COLO668 (cell line): ENCODE results near the gene IQCB1.
"Not testable (repeated sequence)": the region's sequence is repeated elsewhere in the genome, so short reads cannot be mapped to it uniquely, and the experiment has no call there.

Source experiments
- DNase-seq: peaks from one replicate; lab custom pipeline; 2025; ENCODE audit not compliant: unreplicated experiment; lab: John Stamatoyannopoulos, UW

IQCB1 gene

DNA sequence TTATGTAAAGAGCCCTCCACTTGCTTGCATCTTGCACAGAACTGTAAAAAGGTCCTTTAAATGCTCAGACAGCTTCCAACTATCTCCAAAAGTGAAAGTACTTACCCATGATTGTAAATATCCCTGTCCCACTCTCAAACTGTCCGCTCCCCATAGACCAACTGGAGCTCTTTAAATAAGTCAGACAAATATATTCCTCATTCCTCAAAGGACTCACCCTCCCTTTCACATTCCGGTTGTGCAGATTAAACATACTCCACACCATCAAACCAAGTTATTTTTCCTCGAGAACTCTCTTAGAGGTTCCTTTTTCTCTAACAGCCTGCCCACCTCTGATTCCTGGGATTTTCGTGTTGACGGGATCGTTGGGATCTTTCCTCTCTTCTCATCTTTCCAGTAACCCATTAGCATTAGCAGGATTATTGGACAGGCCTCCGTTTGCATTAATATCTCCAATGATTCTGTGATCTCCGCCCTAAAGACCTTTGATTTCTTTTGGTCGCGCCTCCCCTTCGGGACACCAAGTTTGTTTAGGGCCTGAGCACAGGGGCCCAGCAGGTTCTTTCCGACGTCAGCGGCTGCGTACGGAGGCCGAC, 86.1 kb downstream of the IQCB1 start:
- no peak for DNase-seq

DNA sequence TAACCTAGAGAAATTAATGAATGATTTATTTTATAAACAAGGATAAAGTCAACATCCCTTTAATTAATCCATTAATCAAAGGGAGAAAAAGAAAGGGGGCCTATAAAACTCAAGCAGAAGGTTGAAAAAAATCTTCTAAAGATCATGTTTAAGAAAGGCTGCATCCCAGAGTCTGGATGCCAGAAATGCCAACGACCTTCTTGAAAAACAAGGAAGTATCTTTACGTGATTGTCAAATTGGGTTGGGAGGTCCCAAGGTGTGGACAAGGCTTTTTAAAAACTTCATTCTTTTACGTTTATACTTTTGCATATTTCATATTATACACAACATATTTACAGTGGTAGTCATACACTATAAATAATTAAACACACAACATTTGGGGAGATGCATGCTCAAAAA, 86.9 kb downstream of the IQCB1 start:
- DNase-seq = no peak

DNA sequence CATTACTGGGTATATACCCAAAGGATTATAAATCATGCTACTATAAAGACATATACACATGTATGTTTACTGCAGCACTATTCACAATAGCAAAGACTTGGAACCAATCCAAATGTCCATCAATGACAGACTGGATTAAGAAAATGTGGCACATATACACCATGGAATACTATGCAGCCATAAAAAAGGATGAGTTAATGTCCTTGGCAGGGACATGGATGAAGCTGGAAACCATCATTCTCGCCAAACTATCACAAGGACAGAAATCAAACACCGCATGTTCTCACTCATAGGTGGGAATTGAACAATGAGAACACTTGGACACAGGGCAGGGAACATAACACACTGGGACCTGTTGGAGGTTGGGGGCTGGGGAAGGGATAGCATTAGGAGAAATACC, 91.8 kb downstream of the IQCB1 start:
- not testable (repeated sequence) for DNase-seq

DNA sequence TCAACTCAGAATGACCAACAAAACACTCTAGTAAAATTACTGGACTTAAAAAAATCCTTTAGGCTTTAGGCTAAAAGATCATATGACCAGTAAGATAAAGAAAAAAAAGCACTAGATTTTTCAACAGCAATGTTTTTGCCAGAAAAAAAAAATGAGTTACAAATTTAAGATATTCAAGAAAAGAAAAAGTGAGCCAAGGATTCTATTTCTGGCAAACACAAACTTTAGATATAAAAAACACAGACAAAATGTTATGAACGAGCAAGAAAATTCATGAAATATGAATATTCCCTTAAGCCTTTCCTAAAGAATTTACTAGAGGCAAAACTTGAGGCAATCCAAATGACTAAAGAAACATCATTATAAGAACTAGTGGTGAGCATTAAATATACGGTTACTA, 94.0 kb downstream of the IQCB1 start:
- no peak for DNase-seq

DNA sequence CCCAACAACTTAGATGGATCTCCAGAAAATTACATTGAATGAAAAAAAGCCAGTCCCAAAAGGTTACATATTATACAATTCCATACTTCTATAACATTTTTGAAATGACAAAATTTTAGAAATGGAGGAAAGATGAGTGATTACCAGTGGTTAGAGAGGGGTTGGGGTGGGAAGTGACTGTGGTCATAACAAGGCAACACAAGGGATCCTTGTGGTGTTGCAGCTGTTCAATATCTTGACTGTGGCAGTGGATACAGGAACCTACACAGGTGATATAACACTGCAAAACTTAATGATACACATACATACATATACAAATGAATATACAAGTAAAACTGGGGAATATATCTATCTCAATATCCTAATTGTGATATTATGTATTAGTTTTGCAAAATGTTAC, 95.0 kb downstream of the IQCB1 start:
- DNase-seq = no peak

DNA sequence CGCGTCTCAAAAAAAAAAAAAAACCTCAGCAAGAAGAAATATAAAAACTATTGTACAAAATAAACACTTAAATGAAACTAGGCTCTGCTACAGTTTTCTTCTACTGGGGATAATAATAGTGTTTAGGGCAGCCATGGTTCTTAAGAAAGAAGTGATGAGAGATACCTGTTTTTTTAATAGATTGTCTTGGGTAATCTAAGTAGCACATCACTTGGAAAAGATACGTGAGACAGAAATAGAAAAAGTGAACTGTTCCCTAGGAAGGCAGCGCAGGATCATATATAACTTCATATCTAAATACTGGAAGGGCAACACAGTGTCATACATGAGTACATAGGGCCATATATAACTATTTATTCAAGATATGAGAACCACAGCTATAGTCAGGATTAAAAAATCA, 97.2 kb downstream of the IQCB1 start:
- no peak for DNase-seq

DNA sequence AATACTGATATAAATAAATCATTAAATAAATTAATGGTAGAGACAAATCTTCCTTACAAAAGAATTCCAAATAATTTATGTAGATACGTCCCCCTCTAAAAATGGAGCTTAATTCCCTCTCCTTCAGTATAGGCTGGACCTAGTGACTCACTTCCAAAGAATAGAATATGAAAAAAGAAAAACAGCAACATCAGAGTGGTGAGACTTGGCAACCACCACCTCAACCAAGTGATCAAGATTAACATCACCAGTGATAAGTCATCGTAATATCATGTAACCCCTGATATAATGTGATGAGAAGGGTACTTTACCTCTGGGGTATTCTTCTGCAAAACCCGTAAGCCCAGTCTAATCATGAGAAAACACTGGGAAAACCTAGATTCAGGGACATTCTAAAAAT, 98.7 kb downstream of the IQCB1 start:
- DNase-seq = no peak

DNA sequence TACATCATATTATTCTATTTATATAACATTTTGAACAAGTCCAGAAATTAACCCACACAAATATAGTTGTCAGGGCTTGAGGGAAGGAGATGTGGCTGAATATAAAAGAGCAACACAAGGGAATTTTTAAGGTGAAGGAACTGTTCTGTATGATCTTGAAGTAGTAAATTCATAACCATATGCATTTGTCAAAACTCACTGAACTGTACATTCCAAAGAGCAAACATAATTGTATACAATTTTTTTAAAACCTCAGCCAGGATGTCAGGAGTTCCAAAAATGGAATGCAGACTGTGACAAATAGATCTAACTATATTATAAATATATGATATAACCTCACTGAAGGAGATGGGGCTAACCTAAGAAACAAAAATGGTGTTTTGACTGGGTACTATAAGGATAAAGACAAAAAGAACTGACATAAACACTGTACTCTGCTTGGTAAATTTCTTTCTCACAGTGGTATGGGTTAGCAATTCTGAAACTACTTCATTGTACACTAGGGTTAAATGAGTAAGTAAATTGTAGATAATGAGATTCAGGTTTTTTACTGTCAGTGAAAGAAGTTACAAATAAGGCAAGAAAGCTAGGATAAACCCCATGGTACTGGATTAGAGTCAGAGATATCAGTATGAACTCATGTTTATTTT, 99.7 kb downstream of the IQCB1 start:
- DNase-seq = no peak

DNA sequence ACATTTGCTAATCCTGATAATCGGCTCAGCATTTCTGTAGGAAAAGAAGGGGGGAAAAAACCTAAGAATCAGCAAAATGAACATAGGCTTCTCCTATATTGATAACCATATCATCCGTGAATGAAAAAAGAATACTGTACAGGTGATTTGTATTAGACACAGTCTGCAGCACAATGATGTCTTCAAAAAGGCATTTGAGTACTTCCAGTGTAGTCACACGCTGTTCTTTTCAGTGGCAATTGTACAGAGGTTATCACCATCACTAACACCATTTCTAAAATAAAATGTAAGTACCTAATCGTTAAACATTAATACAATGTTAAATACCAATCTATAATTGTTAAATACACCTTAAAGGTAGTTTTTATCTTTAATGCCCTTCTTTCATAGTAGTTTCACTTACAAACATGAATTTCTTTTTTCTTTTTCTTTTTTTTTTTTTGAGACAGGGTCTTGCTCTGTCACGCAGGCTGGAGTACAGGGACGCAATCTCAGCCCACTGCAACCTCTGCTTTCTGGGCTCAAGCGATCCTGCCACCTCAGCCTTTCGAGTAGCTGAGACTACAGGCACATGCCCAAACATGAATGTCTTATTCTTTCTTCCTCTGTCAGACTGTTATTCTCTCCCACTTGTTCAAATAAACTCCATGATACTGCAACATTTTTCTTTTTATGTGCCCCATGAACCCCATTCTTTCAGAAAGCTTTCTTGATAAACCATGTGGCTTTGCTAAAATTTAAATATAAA, 103.7 kb downstream of the IQCB1 start:
- no peak for DNase-seq

DNA sequence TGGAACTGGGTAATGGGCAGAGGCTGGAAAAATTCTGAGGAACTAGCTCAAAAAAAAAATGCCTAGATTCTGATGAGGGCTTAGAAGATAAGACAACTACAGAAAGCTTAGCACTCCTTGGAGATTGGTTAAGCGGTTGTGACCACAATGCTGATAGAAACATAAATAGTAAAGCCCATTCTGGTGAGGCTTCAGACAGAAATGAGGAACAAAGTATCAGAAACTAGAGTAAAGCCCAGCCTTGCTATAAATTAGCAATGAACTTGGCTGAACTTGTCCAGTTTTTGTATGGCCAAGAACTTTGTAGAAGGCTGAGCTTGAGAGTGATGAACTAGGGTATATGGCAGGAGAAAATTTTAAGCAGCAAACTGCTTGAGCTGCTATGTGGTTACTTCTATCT, 110.7 kb downstream of the IQCB1 start:
- no peak for DNase-seq

DNA sequence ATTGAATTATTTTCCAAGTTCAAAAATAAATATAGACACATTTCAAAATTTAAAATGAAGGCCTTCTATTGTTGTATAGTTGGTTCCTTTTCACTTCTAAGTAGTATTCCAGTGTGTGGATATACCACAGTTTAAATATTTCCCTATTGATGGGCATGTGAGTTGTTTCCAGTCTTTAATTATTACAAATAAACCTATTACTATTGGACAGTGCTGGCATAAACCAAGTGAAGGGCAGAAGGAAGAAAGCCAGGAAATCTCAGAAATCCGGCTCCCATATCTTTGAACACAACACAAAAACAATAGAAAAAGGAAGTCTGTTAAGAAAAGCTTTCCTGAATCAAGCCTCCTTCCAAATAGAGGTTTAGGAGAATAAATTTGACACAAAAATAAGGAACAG, 111.4 kb downstream of the IQCB1 start:
- DNase-seq = no peak

DNA sequence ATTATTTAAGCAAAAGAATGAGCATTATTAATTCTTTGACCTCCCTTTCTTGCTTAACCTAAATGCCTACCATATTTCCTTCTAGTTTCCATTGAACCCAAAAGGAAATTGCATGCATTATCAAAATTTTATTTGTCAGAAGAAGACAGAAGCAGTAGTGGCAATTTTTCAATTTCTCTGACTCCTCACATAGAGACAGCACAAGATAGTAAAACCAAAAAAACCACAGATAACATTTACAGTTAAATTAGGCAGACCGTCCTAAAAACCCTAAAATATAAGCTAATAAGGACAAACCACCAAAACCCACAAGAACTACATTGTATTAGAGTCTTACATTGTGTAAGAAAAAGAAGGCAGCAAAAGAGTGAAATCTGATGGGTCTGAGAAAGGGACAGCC, 112.4 kb downstream of the IQCB1 start:
- DNase-seq = no peak

DNA sequence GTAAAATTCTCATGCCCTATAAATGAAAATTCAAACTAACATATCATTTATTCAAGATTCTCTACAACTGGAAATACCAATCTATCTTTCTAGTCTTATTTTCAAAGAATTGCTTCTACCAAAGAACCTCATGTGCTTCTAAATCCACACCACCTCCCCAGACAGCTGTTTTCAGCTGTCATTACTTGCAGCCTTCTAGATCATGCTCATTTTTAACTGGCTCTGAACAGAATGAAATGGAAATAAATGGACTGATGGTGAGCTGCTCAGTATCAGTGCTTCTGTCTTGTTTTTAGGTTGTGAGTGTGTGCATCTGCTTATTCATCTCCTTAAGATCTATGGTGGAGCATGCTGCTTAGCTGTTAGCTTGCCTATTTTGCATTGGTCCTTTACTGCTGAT, 114.7 kb downstream of the IQCB1 start:
- no peak for DNase-seq
